NOMO-1 treated with dmso at 0.1 percent for 144 hours (cell line): ENCODE measurements around the gene NKAIN2.
"Not testable (repeated sequence)": the region's sequence is repeated elsewhere in the genome, so short reads cannot be mapped to it uniquely, and the experiment has no call there.

Experiments
- DNase-seq: peaks from one replicate; lab custom pipeline; 2025; ENCODE audit not compliant: unreplicated experiment; lab: John Stamatoyannopoulos, UW

The NKAIN2 gene

DNA sequence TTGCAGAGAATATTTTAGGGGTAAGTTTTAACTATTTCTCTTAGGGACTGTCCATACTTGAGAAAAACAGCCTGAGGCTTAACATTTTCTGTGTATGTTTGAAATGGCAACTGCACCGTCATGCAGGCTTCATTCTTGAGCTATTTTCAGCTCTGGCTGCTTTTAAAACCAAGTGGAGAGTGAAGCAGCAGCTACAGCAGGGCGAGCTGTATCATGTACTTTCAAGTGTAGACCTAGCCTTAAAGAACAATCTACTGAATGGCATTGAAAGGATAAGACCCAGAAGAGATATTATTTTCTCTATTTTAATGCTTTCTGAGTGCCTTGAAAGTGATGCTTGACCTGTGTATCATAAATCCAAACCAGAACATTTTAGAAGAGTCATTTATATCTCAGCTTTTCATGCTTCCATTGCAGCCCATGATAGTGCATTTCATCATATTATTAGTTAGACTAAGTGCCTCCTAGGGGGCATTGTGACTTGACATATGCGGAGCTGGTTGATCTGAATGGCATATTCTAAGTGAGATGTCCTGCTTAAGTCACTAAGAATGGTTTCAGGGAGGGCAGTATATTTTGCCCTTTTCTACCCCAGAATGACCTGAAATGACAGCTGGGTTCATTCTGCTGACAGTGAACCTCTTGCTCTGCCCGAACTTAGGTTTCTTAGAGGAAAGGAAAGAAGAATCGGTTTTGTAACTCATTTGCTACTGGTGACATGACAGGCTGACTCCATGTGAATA, 85.3 kb downstream of the NKAIN2 start:
- peak; percentile 40 for DNase-seq

- no peak for DNase-seq
These were observed 91.7 kb downstream of the NKAIN2 start for GRCh38 chr6:123895346-123895745.

DNA sequence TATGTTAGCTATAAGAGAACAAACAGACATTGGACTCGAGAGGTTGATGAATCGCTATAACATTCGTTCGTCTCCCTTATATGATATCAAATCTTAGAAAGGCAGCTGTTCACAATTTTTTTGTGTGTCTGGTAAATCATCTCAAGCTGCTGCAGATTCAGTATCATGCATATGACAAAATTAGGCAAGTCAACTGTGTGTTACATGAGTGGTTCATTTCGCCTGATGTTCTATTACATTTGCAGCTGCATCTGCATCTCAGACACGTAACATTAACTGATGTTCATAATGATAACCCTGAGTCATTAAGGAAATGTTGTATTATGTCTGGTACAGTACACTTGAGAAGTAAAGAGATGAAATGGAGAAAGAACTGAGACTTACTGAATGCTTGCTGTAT, 92.1 kb downstream of the NKAIN2 start:
- DNase-seq = no peak

- DNase-seq = peak; percentile 35
These were observed 93.2 kb downstream of the NKAIN2 start for GRCh38 chr6:123896869-123897268.

DNA sequence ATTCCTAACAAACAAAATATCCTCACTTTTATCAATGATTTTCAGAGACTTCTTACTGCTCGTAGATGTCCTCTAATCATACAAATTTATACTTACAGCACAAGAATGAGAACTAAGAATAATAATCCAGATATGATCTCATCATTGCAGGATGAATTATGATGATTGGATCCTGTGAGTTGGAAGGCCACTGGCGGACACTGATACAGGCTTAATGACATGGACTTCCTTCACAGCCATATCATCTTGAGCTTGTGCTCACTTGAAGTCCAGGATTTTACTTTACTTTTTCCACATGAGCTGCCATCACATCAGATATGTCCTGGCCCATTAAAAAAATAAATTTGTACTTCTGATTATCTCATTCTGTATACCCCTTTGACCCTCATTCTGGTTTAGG, 94.3 kb downstream of the NKAIN2 start:
- DNase-seq = no peak

- DNase-seq = no peak
These were observed 95.0 kb downstream of the NKAIN2 start for GRCh38 chr6:123898665-123899064.

DNA sequence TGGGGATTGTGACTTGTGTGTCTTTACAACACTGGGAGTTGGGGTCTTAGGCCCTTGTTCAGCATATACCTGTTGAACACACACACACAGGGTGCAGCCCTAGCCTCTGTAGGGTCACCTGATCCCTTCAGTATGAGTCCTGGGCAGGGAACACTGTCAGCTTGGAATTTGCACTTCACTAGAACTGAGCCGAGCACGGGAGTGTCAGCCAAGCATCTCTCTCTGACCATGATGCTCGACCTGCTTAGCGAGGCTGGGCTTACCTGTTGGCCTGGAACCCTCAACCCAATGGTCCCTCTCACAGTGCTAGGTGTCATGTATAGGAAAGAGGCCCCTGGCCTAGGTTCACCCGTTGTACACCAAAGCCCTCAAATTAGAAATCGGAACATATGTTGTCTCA, 96.1 kb downstream of the NKAIN2 start:
- DNase-seq = no peak

DNA sequence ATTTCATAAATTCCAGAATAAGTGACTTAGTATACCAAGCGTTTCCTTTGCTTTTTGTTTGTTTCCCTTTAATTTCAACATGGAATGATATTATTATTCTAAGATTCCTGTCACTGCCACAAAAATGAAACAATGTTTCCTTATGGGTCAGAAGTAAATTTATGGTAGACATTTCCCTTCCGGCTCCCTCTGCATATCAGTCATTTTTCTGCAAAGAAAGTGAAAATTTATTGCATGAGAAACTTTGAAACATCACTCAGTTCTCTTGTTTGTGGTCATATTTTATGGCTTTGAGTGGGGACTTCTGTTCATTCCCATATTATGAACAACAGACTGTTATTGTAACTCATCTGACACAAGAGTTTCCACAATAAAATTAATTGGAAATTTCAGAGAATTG, 97.8 kb downstream of the NKAIN2 start:
- no peak for DNase-seq

GRCh38 chr6:123902738-123903313, 99.2 kb downstream of the NKAIN2 start:
- DNase-seq = no peak

DNA sequence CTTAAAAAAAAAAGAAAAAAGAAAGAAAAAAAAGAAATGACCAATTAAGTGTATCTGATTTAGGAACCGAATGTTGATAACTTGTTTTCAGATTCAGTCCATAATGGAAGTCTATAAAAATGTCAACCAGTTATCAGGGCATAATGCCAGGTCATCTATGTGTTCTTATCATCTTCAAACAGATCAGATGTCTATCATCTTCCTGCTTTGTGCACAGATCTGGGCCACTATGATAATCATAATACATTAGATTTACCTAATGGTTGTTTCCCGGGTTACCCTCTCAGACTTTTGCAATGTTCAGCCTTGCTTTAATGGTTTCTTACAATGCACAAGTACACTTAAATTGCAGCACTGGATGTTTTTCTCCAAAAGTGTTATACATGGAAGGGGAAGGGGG, 100.6 kb downstream of the NKAIN2 start:
- DNase-seq = no peak

GRCh38 chr6:123908797-123909196, 105.1 kb downstream of the NKAIN2 start:
- no peak for DNase-seq

- DNase-seq = no peak
These were observed 106.3 kb downstream of the NKAIN2 start for GRCh38 chr6:123909989-123910388.

GRCh38 chr6:123913863-123914262, 110.2 kb downstream of the NKAIN2 start:
- DNase-seq = no peak

DNA sequence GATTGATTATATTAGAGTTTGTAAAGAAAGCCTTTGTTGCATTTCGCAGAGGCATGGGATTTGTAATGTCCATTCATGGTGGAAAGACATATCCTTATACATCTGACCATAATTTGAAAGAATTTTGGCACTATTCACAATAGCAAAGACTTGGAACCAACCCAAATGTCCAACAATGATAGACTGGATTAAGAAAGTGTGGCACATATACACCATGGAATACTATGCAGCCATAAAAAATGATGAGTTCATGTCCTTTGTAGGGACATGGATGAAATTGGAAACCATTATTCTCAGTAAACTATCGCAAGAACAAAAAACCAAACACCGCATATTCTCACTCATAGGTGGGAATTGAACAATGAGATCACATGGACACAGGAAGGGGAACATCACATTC, 119.7 kb downstream of the NKAIN2 start:
- DNase-seq = not testable (repeated sequence)

DNA sequence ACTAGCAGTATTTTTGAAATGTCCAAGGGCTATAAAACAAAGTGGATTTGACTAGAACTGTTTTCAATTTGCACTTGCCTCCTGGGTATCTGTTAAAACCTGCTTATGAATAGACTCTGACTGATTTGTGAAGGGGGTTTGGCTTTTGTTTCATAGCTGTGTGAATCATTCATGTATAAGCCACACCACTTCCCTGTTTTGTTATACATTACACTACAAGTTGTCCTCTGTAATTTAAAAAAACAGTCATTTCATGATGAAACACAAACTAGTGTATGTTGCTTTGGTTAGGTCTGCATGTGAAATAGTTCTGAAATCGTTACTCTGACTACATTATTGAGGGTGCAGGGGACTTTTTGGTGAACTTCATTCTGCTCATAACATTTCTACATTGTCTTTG, 121.7 kb downstream of the NKAIN2 start:
- peak; percentile 70 for DNase-seq

- no peak for DNase-seq
These were observed 122.3 kb downstream of the NKAIN2 start for GRCh38 chr6:123925842-123926399.

DNA sequence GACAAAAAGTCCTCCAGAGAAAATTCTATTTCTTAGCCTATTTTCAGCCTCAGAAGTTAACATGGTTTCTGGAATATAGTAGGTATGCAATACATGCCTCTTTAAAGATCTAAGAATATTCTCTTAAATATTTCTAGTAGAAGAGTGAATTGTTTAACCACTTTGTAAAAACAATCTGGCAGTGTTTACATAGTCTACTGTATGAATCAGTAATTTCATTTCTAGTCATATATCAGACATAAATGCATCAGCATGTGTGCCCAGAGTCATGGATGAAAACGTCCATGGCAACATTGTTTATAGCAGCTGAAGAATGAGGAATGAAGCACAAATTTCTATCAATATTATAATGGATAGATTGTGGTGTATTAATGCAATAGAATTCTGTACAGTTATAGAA, 124.9 kb downstream of the NKAIN2 start:
- no peak for DNase-seq

GRCh38 chr6:123931928-123932327, 128.3 kb downstream of the NKAIN2 start:
- no peak for DNase-seq

DNA sequence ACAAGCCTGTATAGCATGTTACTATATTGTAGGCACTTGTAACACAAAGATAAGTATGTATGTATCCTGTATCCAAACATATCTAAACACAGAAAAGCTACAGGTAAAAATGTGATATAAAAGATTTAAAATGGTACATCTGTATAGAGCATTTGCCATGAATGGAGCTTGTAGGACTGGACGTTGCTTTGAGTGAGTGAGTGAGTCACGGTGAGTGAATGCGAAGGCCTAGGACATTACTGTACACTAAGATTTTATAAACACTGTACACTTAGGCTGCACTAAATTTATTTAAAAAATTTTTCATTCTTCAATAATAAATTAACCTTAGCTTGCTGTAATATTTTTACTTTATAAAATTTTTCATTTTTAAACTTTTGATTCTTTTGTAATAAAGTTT, 136.9 kb downstream of the NKAIN2 start:
- DNase-seq = no peak

- DNase-seq = no peak
These were observed 138.2 kb downstream of the NKAIN2 start for GRCh38 chr6:123941855-123942254.

- DNase-seq = no peak
These were observed 141.7 kb downstream of the NKAIN2 start for GRCh38 chr6:123945386-123945785.

DNA sequence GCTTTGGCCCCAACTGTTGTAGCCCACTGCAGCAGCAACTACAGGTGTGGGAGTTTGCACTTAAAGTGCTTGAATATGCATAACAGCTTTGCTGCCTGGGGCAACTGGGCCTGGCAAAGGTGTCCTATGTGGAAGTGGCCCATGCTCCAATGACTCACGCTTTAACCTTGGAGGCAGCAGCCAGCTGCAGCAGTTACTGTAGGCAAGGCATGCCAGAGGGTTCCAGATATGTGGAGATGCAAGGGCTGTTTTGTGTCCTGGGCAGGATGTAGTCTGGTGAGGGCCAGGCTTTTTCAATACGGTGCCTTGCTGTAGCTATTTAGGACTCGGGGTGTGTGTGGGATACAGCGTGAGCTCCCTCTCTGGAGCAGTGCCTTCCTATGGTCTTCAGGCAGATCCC, 150.3 kb downstream of the NKAIN2 start:
- DNase-seq = no peak
